Sigmoid colon (tissue), 3 donors: ENCODE data around the gene HES3.

Experiments
- CTCF ChIP-seq, 4 experiments: fragments of 450-650 bp in 3 of 4; fragments of 200-600 bp in 1 of 4; IDR thresholded peaks; one replicate each; pipeline ENCODE4 v1.5.1; 2016 to 2019; ENCODE audit warnings: antibody characterized with exemption in 4 of 4, mild to moderate bottlenecking in 3 of 4, moderate library complexity in 2 of 4
- POLR2A ChIP-seq, 2 donors: fragments of 450-650 bp; IDR thresholded peaks; one replicate each; pipeline ENCODE4 v1.6.1; 2016; ENCODE audit warnings: antibody characterized with exemption in 2 of 2, mild to moderate bottlenecking in 2 of 2, moderate library complexity in 2 of 2

GRCh38 chr1:6241887-6242740 lies 1.9 kb upstream of the HES3 start:
- TF ChIP-seq CTCF (IDR thresholded peaks at IDR 0.05) (no peak), POLR2A (IDR thresholded peaks at IDR 0.05) (no peak)
